Measurements from ENCODE around the gene PRPF6. TPM values are rescaled to one million over a fixed set of nuclear protein-coding genes. Genes with fewer than 3 reads are reported as not detected.

PRPF6 gene
- total and polyA plus RNA-seq, 5 donors, result 29.6 to 44.7 (median 43.1) TPM

GRCh38 chr20:64079273-64080012 lies 98.5 kb downstream of the PRPF6 start, which contains the start of gene RGS19:
Gene RGS19, minus strand, starts transcription at chr20:64079518. Its CDS starts 2,632 bp downstream, at chr20:64076886.
- H3K4me1 ChIP-seq (ENCODE audit: control insufficient read depth, insufficient read depth, low read length), result no peaks in the 10 kb centered on the region
- 1% methylated on average over 73 of the region's 73 CpGs for WGBS
- peak; percentile 85 to 93 (median 93) for DNase-seq
- intact Hi-C loops (cut with DNase I), result loop anchor here in 1 of 4 donors (5.0 kb wide), 1 partner anchor 43 kb away; no protein-coding TSS in a partner anchor
- no peaks in the 10 kb centered on the region for H3K27me3 ChIP-seq (ENCODE audit: control insufficient read depth, insufficient read depth)
- ATAC-seq, result peak; percentile 64 to 65
- H3K4me3 ChIP-seq (ENCODE audit: low read length), result peak within 1 kb of the TSS; percentile 85
- no peaks in the 10 kb centered on the region for H3K9me3 ChIP-seq (ENCODE audit: control insufficient read depth, low read length)
- H3K27ac ChIP-seq (ENCODE audit: low read length), result peak within 1 kb of the TSS; percentile 51

- WGBS, result 4% methylated on average over 62 of the region's 62 CpGs
- Histone ChIP-seq H3K4me3 (ENCODE audit: low read length) (peak within 1 kb of the TSS; percentile 85), H3K9me3 (ENCODE audit: control insufficient read depth, low read length) (no peaks in the 10 kb centered on the region), H3K4me1 (ENCODE audit: control insufficient read depth, insufficient read depth, low read length) (no peaks in the 10 kb centered on the region), H3K27ac (ENCODE audit: low read length) (peak within 1 kb of the TSS; percentile 51), H3K27me3 (ENCODE audit: control insufficient read depth, insufficient read depth) (no peaks in the 10 kb centered on the region)
- intact Hi-C loops (cut with DNase I), result loop anchor here in 1 of 4 donors (5.0 kb wide), 1 partner anchor 42 kb away; no protein-coding TSS in a partner anchor
- peak in 1 of 2 donors; percentile 1 for ATAC-seq
- DNase-seq, result peak in 2 of 3 donors; percentile 53 to 55
Observed at GRCh38 chr20:64080013-64080812, 99.3 kb downstream of the PRPF6 start, which contains the start of gene OPRL1. Gene OPRL1, plus strand, starts transcription at chr20:64080082. Its CDS starts 12,639 bp downstream, at chr20:64092721.

- H3K4me1 ChIP-seq (ENCODE audit: control insufficient read depth, insufficient read depth, low read length), result no peaks in the 10 kb centered on the region
- no peaks in the 10 kb centered on the region for H3K9me3 ChIP-seq (ENCODE audit: control insufficient read depth, low read length)
- H3K27ac ChIP-seq (ENCODE audit: low read length), result no peak overlapping the region
- 78% methylated on average over 17 of the region's 17 CpGs for WGBS
- intact Hi-C loops (cut with DNase I), result loop anchor here in 1 of 4 donors (5.0 kb wide), 1 partner anchor 41 kb away; no protein-coding TSS in a partner anchor
- DNase-seq (peak in 2 of 3 donors; percentile 57 to 66), ATAC-seq (no peak)
- no peak overlapping the region for H3K4me3 ChIP-seq (ENCODE audit: low read length)
- H3K27me3 ChIP-seq (ENCODE audit: control insufficient read depth, insufficient read depth), result no peaks in the 10 kb centered on the region
Observed at GRCh38 chr20:64080813-64081623, 100.1 kb downstream of the PRPF6 start.

- Histone ChIP-seq H3K4me1 (ENCODE audit: control insufficient read depth, insufficient read depth, low read length) (no peaks in the 10 kb centered on the region), H3K27me3 (ENCODE audit: control insufficient read depth, insufficient read depth) (no peaks in the 10 kb centered on the region), H3K9me3 (ENCODE audit: control insufficient read depth, low read length) (no peaks in the 10 kb centered on the region), H3K4me3 (ENCODE audit: low read length) (no peak overlapping the region), H3K27ac (ENCODE audit: low read length) (no peak overlapping the region)
- ATAC-seq, result no peak
- DNase-seq, result peak in 1 of 3 donors; percentile 42
- WGBS, result 91% methylated on average over 6 of the region's 6 CpGs
- intact Hi-C loops (cut with DNase I), result loop anchor here in 1 of 4 donors (5.0 kb wide), 1 partner anchor 41 kb away; no protein-coding TSS in a partner anchor
Observed at GRCh38 chr20:64081624-64081964, 100.7 kb downstream of the PRPF6 start.

- Histone ChIP-seq H3K4me3 (ENCODE audit: low read length) (no peak overlapping the region), H3K27ac (ENCODE audit: low read length) (no peak overlapping the region)
Observed at GRCh38 chr20:64082126-64082731, 101.3 kb downstream of the PRPF6 start.

More at GRCh38 chr20:64082126-64082731, 101.3 kb downstream of the PRPF6 start:
- Histone ChIP-seq H3K9me3 (ENCODE audit: control insufficient read depth, low read length) (no peaks in the 10 kb centered on the region), H3K4me1 (ENCODE audit: control insufficient read depth, insufficient read depth, low read length) (no peaks in the 10 kb centered on the region), H3K27me3 (ENCODE audit: control insufficient read depth, insufficient read depth) (no peaks in the 10 kb centered on the region)
- DNase-seq, result peak in 1 of 3 donors; percentile 68
- no peak for ATAC-seq
- intact Hi-C loops (cut with DNase I), result loop anchor here in 1 of 4 donors (5.0 kb wide), 1 partner anchor 40 kb away; no protein-coding TSS in a partner anchor
- 22% methylated on average over 13 of the region's 13 CpGs for WGBS

Small RNA genes within 50 kb of the gene (microRNA-seq; reads per million reads assigned to microRNA genes)
- gene MIR1914 (0 to 0.84 reads per million in 2 donors), gene MIR647 (0 reads per million in 2 donors), gene MIR6813 (0 reads per million in 2 donors)

Other genes with a start within 250 kb of the PRPF6 start
- gene LIME1, start 244.5 kb upstream of the PRPF6 start, total RNA-seq, result 1 to 10 TPM; 2.1 to 2.9 (median 2.7) TPM
- 2.7 TPM for gene LIME1, start 244.5 kb upstream of the PRPF6 start, polyA plus RNA-seq
- gene SLC2A4RG, start 241.4 kb upstream of the PRPF6 start, total RNA-seq, result 10 to 100 TPM; 42.7 to 69.1 (median 50.1) TPM
- 39.2 TPM for gene SLC2A4RG, start 241.4 kb upstream of the PRPF6 start, polyA plus RNA-seq
- 10 to 100 TPM; 14.4 to 18.1 (median 16.3) TPM for gene ZBTB46, start 149.9 kb upstream of the PRPF6 start, total RNA-seq
- gene ZBTB46, start 149.9 kb upstream of the PRPF6 start, polyA plus RNA-seq, result 6.7 TPM
- not detected for gene ABHD16B, start 119.6 kb upstream of the PRPF6 start, total RNA-seq
- 0.54 TPM for gene ABHD16B, start 119.6 kb upstream of the PRPF6 start, polyA plus RNA-seq
- 10 to 100 TPM; 62.1 to 73.5 (median 63.6) TPM for gene TPD52L2, start 115.9 kb upstream of the PRPF6 start, total RNA-seq
- gene TPD52L2, start 115.9 kb upstream of the PRPF6 start, polyA plus RNA-seq, result 52.3 TPM
- gene DNAJC5, start 86.0 kb upstream of the PRPF6 start, total RNA-seq, result 10 to 100 TPM; 43.1 to 51.0 (median 49.9) TPM
- 32.2 TPM for gene DNAJC5, start 86.0 kb upstream of the PRPF6 start, polyA plus RNA-seq
- gene UCKL1, start 24.7 kb upstream of the PRPF6 start, total RNA-seq, result 10 to 100 TPM; 35.5 to 47.0 (median 44.0) TPM
- gene UCKL1, start 24.7 kb upstream of the PRPF6 start, polyA plus RNA-seq, result 36.5 TPM
- gene ZNF512B, start 11.2 kb upstream of the PRPF6 start, total RNA-seq, result 10 to 100 TPM; 12.3 to 16.1 (median 13.6) TPM
- gene ZNF512B, start 11.2 kb upstream of the PRPF6 start, polyA plus RNA-seq, result 9.8 TPM
- gene SAMD10, start 1.5 kb upstream of the PRPF6 start, total RNA-seq, result 1 to 10 TPM; 3.3 to 4.9 (median 3.8) TPM
- 4.8 TPM for gene SAMD10, start 1.5 kb upstream of the PRPF6 start, polyA plus RNA-seq
- under 1 TPM; 0.21 to 0.82 (median 0.49) TPM for gene C20orf204, start 55.0 kb downstream of the PRPF6 start, total RNA-seq
- gene C20orf204, start 55.0 kb downstream of the PRPF6 start, polyA plus RNA-seq, result 0.36 TPM
- gene SOX18, start 68.5 kb downstream of the PRPF6 start, total RNA-seq, result 10 to 100 TPM; 28.7 to 42.1 (median 41.1) TPM
- gene SOX18, start 68.5 kb downstream of the PRPF6 start, polyA plus RNA-seq, result 26.8 TPM
- gene TCEA2, start 82.1 kb downstream of the PRPF6 start, total RNA-seq, result 10 to 100 TPM; 46.3 to 52.0 (median 50.0) TPM
- 38.3 TPM for gene TCEA2, start 82.1 kb downstream of the PRPF6 start, polyA plus RNA-seq
- 1 to 10 TPM; 6.3 to 9.1 (median 8.3) TPM for gene RGS19, start 98.4 kb downstream of the PRPF6 start, total RNA-seq
- gene RGS19, start 98.4 kb downstream of the PRPF6 start, polyA plus RNA-seq, result 5.8 TPM
- 1 to 10 TPM in 2 of 4 donors, under 1 TPM in 2; 0.50 to 1.3 (median 1.1) TPM for gene OPRL1, start 99.0 kb downstream of the PRPF6 start, total RNA-seq
- gene OPRL1, start 99.0 kb downstream of the PRPF6 start, polyA plus RNA-seq, result 0.81 TPM
- under 1 TPM in 3 of 4 donors, not detected in 1; 0.29 to 0.65 (median 0.50) TPM for gene LKAAEAR1, start 103.3 kb downstream of the PRPF6 start, total RNA-seq
- gene LKAAEAR1, start 103.3 kb downstream of the PRPF6 start, polyA plus RNA-seq, result 0.41 TPM
- gene NPBWR2, start 126.4 kb downstream of the PRPF6 start, total RNA-seq, result not detected
- gene NPBWR2, start 126.4 kb downstream of the PRPF6 start, polyA plus RNA-seq, result not detected
- gene MYT1, start 183.3 kb downstream of the PRPF6 start, total RNA-seq, result 1 to 10 TPM in 3 of 4 donors, under 1 TPM in 1; 0.31 to 1.5 (median 1.3) TPM
- gene MYT1, start 183.3 kb downstream of the PRPF6 start, polyA plus RNA-seq, result 0.57 TPM

Measured in right cardiac atrium (tissue), 5 donors.